RPMI7951 (cell line): ENCODE results near the gene BAIAP3. TPM values are rescaled to one million over a fixed set of nuclear protein-coding genes. Genes with fewer than 3 reads are reported as not detected.
"Not testable (repeated sequence)": the region's sequence is repeated elsewhere in the genome, so short reads cannot be mapped to it uniquely, and the experiment has no call there.

Experiments
- DNase-seq: peaks from one replicate; pipeline ENCODE4 v3.0.0-alpha.2; 2012; ENCODE audit warnings: low read depth
- total RNA-seq: library from RNA; depleted of rRNA; stranded (reverse); fragments of >200 nt; shearing (Covaris generic); gene quantifications from 2 replicates; pipeline ENCODE4 v1.2.3, GENCODE V29; 2014

BAIAP3 gene
- total RNA-seq, 1 experiment from 2014 or later = 2.4 TPM

DNA sequence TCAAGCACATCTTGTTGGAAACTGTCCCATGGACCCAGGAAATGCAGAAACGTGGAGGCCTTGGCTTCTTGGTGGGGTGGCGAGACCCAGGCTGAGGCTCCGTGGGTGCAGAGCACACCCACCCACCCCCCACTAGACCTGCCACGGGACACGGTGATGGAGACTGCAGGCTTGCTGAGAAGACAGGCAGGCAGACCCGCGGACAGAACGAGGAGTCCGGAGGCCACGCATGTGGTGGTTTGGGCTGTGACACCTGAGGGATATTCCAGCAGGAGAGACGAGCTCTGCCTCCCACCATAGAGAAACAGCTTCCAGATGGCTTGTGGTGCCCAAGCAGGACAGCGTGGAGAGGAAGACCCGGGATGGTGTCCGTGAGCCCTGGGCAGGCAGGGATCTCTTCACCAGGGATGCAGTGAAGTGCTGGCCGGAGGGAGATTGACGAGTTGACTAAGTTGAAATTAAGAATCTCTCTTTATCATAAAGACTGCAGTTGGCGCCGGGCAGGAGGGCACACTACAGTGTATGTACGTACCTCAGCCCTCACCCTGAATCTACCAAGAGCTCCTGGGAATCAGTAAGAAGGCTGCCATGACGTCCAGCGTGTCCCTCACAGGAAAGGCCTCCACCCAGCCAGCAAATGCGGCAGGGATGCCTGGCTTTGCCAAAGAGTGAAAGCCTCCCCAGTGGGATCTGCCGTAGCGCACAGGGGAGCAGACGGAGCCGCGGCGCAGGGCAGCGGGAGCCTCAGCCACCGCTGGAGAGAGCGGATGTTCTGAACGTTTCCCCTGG lies 15.8 kb upstream of the BAIAP3 start:
- no peak for DNase-seq

DNA sequence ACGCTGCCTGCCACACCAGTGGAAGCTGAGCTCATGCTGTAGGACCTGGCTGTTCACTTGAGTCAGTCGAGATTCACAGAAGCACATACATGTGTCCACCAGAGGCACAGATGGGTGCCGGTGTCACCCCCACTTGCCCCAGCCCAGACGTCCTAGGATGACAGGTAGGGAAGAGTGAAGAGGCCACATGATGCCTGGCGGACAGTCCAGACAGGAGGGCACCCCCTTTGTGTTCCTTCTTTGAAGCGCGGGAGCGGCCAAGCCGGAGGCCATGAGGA lies 15.2 kb upstream of the BAIAP3 start:
- no peak for DNase-seq

DNA sequence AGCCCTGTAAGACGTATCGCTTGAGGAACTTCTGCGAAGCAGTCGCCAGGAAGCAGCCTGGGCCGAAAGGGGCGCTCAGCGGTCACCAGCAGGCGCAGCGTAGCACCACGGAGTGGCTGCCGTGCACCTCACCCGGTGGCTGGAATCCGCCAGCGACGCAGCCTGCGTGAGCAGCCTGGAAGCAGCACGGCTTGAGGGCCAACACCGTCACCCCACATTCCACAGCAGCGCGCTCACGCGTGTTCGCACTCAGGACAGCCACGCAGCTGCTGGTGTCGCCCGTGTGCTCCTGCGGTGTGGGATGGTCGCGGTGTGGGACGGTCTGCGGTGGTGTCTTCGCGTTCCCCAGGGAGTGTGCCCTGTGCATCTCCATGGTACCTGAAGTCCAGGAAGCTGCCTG lies 14.4 kb upstream of the BAIAP3 start:
- no peak for DNase-seq

DNA sequence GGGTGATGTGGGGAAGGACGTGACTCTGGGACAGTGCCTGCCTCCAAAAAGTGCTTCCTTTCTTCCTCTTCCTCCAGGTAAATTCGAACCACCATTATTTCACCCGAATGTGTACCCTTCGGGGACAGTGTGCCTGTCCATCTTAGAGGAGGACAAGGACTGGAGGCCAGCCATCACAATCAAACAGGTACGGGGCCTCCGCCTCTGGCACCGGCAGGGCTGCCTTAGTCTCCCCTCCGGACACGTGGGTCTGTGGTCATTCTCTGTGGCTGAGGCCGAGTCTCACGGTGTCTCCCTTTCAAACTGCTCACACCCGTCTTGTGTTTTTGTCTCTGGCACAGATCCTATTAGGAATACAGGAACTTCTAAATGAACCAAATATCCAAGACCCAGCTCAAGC lies 13.3 kb upstream of the BAIAP3 start:
- DNase-seq = no peak

DNA sequence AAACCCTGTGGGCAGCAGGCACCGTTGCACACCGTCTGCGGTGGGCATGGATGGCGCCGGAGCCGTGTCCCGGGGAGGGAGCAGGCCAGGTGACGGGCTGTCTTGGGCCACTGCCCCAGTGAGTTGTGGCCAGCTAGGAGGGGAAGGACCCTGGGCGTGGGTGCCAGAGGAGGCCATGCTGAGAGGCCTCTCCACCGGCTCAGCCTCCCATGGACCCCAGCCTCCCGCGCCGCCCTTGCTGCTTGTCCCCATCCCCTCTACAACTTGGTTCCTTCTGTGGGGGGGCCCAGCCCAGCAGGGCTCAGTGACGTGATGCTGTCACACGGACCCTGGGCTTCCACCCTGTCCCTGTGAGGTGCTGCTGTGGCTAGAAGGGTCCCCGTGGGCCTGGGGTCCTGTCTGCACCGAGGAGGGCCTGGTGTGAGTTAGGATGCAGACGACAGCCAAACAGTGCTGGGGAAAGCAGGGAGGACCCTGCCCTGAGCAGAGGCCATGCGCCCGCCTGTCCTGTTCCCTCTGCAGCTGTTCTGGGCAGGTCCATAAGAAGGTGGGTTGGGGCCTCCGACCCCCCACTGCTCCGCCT lies 12.7 kb upstream of the BAIAP3 start:
- no peak for DNase-seq

DNA sequence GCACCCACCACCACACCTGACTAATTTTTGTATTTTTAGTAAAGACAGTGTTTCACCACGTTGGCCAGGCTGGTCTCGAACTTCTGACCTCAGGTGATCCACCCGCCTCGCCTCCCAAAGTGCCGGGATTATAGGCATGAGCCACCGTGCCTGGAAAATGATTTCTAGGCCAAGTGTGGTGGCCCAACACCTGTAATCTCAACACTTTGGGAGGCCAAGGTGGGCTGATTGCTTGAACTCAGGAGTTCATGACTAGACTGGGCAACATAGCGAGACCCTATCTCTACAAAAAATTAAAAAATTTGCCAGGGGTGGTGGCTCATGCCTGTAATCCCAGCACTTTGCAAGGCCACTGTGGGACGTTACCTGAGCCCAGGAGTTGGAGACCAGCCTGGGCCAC lies 11.0 kb upstream of the BAIAP3 start:
- DNase-seq = no peak

DNA sequence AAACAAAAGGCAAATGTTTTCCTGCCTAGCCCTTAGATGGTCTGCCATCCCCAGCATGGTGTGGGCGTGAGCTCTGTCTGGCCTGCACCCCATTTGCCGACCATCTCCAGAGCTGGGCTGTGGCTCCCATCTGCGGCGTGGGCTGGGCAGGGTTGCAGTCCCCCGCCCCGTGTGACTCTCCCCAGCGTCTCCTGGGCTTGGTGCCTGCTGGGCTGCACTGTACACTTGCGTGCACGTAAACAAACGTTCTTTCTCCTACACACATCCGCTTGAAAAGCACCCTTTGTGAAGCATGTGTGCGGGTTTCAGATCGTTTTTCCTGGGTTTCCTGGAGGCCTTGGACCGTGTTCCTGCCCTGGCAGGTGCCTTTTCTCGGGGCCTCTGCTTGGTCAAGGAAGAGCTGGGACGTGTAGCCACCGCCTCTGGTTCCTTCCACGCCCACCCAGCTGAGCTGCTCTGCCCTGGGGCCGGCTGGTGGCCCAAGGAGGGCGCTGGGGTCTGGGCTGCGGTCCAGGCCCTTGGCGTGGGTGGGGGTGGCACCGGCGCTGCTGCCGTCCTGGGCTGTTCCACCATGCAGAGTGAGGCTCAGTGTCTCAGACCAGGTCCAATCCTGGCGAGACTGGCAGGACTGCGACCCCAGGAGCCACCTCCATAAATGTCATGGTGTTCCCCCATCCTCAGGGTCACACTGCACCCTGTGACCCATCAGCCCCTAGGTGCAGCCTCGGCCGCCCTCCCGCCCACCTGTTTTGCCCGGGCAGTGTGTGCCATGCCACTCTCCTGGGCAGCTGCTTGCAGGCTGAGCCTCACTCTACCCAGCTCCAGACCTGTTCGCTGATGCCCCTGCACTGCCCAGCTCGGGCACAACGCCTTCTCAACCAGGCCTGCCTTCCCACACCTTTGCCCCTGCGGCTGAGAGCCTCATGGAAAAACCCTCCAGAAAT lies 9.9 kb upstream of the BAIAP3 start:
- no peak for DNase-seq

DNA sequence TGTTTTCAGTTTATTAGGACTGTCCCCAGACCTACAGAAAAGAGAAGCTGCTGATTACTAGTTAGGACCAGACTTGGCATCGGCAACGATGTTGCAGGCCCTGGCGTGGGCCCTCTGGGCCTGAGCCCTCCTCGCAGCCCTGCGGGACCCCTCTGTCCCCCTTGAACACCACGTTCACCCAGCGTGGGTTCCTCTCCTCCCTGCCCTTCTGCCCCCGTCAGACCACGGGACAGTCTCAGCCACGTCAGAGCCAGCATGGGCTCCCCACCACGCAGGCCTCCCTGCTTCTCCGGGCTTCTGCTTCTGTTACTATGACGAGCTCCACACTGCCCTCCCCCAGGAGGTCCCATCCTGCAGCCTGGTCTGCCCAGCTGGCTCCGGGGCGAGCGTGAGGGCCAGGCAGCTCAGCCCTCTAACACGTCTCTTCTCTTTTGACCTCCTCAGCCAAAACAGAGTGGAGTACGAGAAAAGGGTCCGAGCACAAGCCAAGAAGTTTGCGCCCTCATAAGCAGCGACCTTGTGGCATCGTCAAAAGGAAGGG lies 9.1 kb upstream of the BAIAP3 start:
- no peak for DNase-seq

DNA sequence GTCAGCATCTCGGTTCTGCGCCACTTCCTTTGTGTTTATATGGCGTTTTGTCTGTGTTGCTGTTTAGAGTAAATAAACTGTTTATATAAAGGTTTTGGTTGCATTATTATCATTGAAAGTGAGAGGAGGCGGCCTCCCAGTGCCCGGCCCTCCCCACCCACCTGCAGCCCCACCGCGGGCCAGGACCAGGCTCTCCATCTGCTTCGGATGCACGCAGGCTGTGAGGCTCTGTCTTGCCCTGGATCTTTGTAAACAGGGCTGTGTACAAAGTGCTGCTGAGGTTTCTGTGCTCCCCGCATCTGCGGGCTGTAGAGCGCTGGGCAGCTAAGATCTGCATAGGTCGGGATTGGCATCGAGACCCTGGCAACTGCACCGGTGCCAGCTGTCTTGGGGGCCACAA lies 8.2 kb upstream of the BAIAP3 start:
- no peak for DNase-seq

DNA sequence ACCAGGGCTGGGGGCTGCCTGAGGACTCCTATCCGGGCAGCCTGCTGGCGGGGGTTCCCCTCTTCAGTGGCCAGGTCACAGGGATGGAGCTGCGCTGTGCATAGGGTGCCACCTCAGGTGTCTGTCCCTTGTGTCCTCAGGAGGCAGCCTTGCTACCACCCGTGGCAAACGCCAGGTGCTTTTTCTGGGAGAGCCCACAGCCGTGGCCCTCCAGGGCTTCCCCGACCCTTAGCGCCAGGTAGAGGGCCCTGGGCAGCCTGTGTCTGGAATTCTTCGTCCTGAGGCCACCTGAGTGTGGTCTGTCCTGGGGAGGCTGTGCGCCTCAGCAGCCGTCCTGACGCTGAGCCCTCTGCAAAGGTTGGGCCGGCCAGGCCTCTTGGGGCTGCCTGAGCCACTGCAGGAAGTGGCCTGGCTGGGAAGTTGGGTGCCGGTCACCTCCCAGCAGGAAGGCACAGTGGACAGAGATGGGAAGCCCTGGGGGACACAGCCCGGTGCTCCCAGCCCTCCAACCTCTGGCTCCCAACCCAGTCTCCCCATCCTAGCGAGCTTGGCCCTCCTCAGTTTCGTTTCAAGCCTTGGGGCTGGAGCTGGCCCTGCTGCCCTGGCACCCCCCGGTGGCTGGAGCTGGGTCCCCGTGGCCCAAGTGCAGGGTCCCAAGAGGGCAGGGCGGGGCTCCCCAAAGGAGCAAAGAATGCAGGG lies 7.6 kb upstream of the BAIAP3 start:
- DNase-seq = no peak

DNA sequence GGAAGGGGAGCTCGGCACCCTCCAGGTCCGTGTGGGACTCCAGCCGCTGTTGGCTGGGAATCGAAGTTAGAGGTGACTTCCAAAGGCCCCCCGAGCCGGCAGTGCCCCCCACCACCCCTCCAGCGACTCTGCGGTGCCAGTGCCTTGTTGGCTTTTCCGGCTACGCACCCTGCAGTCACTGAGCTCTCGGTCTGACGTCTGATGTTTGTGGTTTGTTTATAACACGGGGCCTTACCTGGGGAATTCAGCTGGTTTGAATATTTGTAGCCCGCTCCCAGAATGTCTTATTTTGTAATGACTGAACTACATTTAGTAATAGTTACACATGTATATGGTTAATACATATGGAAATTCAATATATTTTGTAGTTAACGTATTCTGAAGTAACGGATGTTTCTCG lies 7.1 kb upstream of the BAIAP3 start:
- DNase-seq = no peak

DNA sequence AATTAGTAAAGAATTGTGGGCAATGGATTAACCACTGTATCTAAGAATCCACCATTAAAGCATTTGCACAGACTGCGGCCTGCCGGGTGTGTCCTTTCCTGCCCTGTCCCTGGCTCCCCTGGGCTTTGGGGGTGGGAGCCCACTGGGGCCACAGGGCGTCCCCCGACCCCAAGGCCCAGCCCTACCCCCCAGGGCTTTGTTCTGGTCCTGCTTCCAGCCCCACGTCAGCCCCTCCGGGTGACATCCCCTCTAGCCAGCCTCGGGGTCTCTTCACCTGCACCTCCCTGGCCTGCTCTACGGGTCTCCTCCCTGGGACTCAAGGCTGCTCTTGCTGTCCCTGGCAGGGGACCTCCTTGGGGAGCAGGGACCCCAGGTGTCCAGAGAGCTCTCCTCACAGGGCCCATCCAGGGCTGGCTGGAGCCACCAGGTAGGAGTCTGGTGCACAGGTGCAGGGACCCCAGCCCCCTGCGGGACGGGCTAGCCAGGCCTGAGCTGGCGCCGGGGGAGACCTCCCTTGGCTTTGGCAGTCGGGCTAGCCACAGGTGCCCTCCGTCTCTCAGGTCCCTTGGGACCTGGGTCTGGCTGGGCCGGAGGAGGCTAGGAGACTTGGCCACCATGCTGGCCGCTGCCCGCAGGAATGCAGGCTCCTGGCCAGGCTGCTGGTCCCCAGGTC lies 6.4 kb upstream of the BAIAP3 start:
- no peak for DNase-seq

DNA sequence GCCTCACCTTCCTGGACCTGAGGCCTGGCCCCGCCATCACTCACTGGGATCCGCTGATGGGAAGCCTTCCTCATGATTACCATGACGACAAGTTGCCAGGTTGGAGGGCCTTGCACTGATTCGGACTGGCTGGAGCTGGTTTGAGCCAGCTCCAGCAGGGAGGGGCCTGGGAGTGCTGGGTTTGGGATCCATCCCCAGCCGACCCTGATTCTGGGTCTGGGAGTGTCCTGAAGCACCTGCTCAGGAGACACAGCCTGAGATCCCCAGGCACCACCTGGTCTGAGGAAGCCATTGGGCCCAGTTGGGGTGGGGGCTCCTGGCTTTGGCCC lies 5.9 kb upstream of the BAIAP3 start:
- no peak for DNase-seq

DNA sequence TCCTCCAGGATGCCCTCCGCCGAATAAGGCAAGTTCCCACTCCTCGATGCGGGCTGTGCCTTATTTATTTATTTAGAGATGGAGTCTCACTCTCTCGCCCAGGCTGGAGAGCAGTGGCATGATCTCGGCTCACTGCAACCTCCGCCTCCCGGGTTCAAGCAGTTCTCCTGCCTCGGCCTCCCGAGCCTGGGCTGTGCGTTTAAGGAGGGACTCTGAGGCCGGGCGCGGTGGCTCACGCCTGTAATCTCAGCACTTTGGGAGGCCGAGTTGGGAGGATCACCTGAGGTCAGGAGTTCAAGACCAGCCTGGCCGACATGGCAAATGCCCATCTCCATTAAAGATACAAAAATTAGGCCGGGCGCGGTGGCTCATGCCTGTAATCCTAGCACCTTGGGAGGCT lies 5.3 kb upstream of the BAIAP3 start:
- DNase-seq = not testable (repeated sequence)

DNA sequence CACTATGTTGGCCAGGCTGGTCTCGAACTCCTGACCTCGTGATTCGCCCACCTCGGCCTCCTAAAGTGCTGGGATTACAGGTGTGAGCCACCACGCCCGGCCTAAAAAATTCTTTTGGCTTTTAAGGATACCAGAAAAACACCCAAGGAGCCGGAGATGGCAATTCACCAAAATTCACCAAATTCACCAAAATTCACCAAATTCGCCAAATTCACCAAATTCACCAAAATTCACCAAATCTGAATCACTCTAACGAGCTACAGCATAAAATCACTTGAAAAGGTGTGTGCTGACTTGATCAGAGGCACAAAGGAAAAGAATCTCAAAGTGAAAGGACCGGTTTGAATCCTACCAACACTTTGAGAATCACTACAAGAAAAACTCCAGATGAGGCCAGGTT lies 4.5 kb upstream of the BAIAP3 start:
- DNase-seq = not testable (repeated sequence)

DNA sequence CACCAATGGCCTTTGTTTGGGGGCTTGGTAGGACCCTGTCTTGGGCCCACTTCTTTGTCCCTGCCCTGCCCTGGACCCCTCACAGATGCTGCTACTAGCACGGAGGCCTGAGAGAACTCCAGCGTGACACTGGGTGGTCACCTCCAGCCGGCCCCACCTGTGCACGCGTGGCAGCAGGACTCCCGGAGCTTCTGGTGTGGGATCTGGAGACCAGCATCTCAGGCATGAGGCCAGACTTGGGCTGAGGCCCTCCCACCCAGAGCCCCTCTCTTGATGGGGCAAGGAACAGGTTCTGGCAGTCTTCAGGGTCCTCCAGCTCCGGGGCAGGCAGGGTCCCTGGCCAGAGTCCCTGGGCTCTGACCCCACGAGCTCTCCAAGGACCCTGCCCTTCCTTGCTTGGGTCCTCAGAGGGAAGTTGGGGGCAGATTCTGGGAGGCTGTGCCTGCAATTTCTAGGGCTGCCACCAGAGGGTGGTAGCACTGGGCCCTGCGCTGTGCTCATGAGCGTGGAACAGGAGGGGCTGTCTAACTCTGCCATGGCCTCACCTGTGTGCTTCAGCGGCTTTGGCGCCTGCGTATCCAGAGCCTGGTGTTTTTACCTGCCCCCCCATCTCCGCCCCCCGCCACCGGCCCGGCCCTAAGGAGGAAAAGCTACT lies 3.1 kb upstream of the BAIAP3 start:
- no peak for DNase-seq

DNA sequence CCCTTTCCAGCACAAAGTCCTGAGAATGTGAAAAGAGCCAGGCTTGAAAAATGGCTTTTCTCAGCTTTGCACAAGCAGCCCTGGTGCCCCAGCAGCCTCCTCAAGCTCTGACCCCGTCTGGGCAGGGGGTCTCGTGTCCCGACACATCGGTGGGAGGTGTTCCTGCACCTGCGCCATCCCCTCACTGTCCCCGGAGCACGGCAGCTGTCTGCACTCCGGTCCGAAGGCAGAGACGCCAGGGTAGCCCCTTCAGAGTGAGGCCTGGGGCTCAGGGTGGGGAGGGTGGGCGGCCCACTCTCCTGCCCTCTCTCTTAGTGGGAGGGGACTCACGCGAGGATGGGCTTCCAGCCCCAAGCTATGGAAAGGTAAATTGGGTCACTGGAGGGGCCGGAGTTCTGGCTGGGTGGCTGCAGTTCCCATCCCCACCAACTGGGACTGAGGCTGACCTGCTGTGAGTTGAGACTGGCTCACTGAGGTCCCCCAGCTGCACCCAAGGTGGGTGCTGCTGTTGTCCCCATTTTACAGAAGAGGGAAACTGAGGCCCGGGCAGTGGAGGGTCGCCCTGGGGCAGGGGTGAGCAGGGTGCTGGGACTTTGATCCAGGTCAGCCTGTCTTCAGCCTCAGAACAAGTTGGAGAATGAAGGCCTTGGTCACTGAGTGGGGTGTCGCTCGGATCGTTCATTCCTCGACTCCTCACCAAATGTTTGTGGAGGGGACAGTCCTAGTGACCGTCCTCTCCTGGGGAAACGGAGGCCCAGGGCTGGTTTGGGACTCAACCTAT lies 2.3 kb upstream of the BAIAP3 start:
- DNase-seq = no peak

DNA sequence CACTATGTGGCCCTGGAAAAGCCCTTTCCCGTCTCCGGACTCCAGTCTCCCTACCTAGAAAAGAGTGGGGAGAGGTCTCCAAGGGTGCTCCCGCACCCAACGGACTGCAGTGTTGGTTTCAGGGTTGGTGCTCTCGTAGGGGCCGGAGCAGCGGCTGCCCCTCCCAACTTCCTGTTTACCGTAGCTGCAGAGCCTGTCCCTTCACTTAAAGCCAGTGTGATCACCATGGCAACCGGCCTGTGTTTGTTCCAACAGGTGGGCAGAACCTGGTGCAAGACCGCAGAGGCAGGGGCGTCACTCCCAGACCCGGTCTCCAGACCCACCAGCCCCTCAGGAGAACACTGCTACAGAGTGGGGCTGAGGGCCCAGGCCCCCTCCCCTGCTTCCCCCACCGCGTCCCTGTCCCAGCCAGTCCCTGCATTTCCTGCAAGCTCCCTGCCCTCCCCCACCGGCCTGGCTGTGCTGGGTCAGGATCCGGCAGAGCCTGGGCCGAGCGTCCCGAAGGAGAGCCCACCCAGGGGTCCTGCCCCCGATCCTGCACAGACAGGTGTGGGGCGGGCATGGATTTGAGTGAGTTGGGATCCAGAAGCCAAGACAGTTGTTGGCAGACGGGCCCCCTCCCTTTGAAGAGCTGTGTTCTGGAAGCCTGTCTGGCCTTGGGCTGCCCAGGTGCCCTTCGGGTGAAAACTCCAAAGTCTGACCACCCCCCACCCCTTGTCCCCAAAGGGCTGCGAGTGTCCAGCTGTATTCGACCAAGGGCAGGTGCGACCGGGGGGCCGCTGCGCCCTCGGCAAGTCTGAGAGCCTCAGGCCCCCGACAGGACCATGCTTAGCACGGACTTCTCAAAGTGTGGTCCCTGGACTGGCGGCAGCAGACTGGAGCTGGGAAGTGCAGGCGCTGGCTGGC lies 1.5 kb upstream of the BAIAP3 start:
- DNase-seq = peak; percentile 49

DNA sequence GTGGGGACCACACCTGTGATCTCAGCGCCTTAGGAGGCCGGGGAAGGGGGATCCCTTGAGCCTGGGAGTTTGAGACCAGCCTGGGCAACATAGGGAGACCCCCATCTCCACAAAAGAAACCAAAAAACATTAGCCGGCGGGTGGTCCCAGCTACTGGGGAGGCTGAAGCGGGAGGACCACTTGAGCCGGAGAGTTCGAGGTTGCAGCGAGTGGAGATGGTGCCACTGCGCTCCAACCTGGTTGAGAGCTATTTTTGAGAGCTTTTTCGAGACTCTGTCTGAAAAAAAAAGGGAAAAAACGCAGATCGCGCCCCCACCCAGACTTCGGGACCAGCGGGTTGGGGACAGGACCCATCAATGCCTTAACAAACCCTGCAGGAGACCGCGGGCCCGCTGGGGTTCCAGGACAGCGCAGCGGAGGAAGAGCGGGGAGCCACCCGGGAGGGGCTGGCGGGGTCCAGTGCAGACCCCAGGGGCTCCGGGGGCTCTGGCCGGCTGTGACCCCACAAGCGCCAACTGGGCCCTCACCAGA lies 762 bp upstream of the BAIAP3 start:
- DNase-seq = no peak
